HepG2 (cell line): ENCODE results near the gene CTSA. TPM values are rescaled to one million over a fixed set of nuclear protein-coding genes. Genes with fewer than 3 reads are reported as not detected.

Source experiments
- ARID4A ChIP-seq: sonication (generic); formaldehyde crosslinking; IDR thresholded peaks from 2 replicates; pipeline ENCODE4 v1.5.0; 2020; ENCODE audit warnings: mild to moderate bottlenecking, missing genetic modification reagents, borderline replicate concordance
- BHLHE40 ChIP-seq: IDR thresholded peaks from 2 replicates; pipeline ENCODE4 v1.6.1; 2011; ENCODE audit warnings: low read length, improper control_type of control experiment
- CBX5 ChIP-seq: sonication (generic); formaldehyde crosslinking; IDR thresholded peaks from 2 replicates; pipeline ENCODE4 v1.4.0; 2020; ENCODE audit warnings: missing genetic modification reagents, borderline replicate concordance
- CEBPB ChIP-seq: IDR thresholded peaks from 2 replicates; pipeline ENCODE4 v1.6.1; 2011; ENCODE audit warnings: low read depth, low read length, improper control_type of control experiment, borderline replicate concordance
- FLYWCH1 ChIP-seq: sonication (generic); formaldehyde crosslinking; IDR thresholded peaks from 2 replicates; pipeline ENCODE4 v1.8.1; 2023; ENCODE audit warnings: mild to moderate bottlenecking, missing genetic modification reagents
- FOXO4 ChIP-seq: sonication (generic); formaldehyde crosslinking; conservative IDR thresholded peaks from 2 replicates; pipeline ENCODE4 v1.8.1; 2023; ENCODE audit warnings: missing genetic modification reagents
- GLMP ChIP-seq: sonication (generic); formaldehyde crosslinking; IDR thresholded peaks from 2 replicates; pipeline ENCODE4 v1.9.0; 2021; ENCODE audit warnings: missing genetic modification reagents, mild to moderate bottlenecking, borderline replicate concordance
- NCOA1 ChIP-seq: sonication (generic); formaldehyde crosslinking; IDR thresholded peaks from 2 replicates; pipeline ENCODE4 v1.9.0; 2021; ENCODE audit warnings: missing genetic modification reagents
- NFIB ChIP-seq: sonication (generic); formaldehyde crosslinking; IDR thresholded peaks from 2 replicates; pipeline ENCODE4 v1.9.0; 2021; ENCODE audit warnings: missing genetic modification reagents, mild to moderate bottlenecking, borderline replicate concordance
- PRPF4 ChIP-seq: fragments of 200-400 bp; formaldehyde crosslinking; IDR thresholded peaks from 2 replicates; pipeline ENCODE4 v1.6.1; 2016; ENCODE audit warnings: low read length, low read depth; ENCODE audit not compliant: poor library complexity, severe bottlenecking
- REPIN1 ChIP-seq: sonication (generic); formaldehyde crosslinking; IDR thresholded peaks from 2 replicates; pipeline ENCODE4 v1.8.0; 2022; ENCODE audit warnings: missing genetic modification reagents, low read depth, mild to moderate bottlenecking, borderline replicate concordance
- RFX5 ChIP-seq: IDR thresholded peaks from 2 replicates; pipeline ENCODE4 v1.6.1; 2011; ENCODE audit warnings: low read depth, low read length, improper control_type of control experiment
- SOX13 ChIP-seq, 3 experiments: fragments of 450-650 bp in 1 of 3; sonication (generic) in 1 of 3; formaldehyde crosslinking in 1 of 3; IDR thresholded peaks in 2 of 3; conservative IDR thresholded peaks in 1 of 3; 2 replicates each; pipeline versions ENCODE4 v1.5.0 to v1.6.1; 2016 to 2020; ENCODE audit warnings: antibody characterized with exemption in 1 of 3, mild to moderate bottlenecking in 1 of 3, missing compliant biosample characterization in 1 of 3, missing genetic modification reagents in 1 of 3, moderate library complexity in 1 of 3
- TFAP4 ChIP-seq: sonication (generic); IDR thresholded peaks from 2 replicates; pipeline ENCODE4 v1.6.1; 2016; ENCODE audit warnings: low read depth, borderline replicate concordance
- ZFP37 ChIP-seq: sonication (generic); formaldehyde crosslinking; IDR thresholded peaks from 2 replicates; pipeline ENCODE4 v1.4.0; 2020; ENCODE audit warnings: missing genetic modification reagents, borderline replicate concordance
- ZMYM3 ChIP-seq: sonication (generic); formaldehyde crosslinking; IDR thresholded peaks from 2 replicates; pipeline ENCODE4 v1.5.1; 2020; ENCODE audit warnings: mild to moderate bottlenecking, missing genetic modification reagents
- ZNF224 ChIP-seq: sonication (generic); formaldehyde crosslinking; IDR thresholded peaks from 2 replicates; pipeline ENCODE4 v1.5.0; 2020; ENCODE audit warnings: mild to moderate bottlenecking, missing genetic modification reagents
- ZNF615 ChIP-seq: sonication (generic); formaldehyde crosslinking; IDR thresholded peaks from 2 replicates; pipeline ENCODE4 v1.5.0; 2020; ENCODE audit warnings: mild to moderate bottlenecking, missing genetic modification reagents, borderline replicate concordance
- ZNF766 ChIP-seq: sonication (generic); formaldehyde crosslinking; IDR thresholded peaks from 2 replicates; pipeline ENCODE4 v1.5.0; 2020; ENCODE audit warnings: missing genetic modification reagents, borderline replicate concordance
- ZNF780A ChIP-seq: sonication (generic); formaldehyde crosslinking; IDR thresholded peaks from 2 replicates; pipeline ENCODE4 v1.8.0; 2022; ENCODE audit warnings: mild to moderate bottlenecking, missing genetic modification reagents, moderate library complexity
- ZNF788 ChIP-seq: sonication (generic); formaldehyde crosslinking; IDR thresholded peaks from 2 replicates; pipeline ENCODE4 v1.5.0; 2020; ENCODE audit warnings: mild to moderate bottlenecking, missing genetic modification reagents, borderline replicate concordance
- polyA plus RNA-seq, 8 experiments: library from polyadenylated mRNA; depleted of rRNA in 3 of 8; stranded (reverse) in 7 of 8; unstranded in 1 of 8; fragments of >200 nt; fragmentation: Illumina TruSeq in 4 of 8; extraction: Trizol in 4 of 8; gene quantifications; 2 replicates each; pipeline versions ENCODE4 v1.2.1 to v1.2.3, GENCODE V29; 2011 to 2016; ENCODE audit warnings: low read depth in 4 of 8, missing spikeins in 1 of 8, mixed read lengths in 1 of 8; ENCODE audit not compliant: insufficient read depth in 1 of 8
- total RNA-seq, 5 experiments: library from RNA; depleted of rRNA; stranded (reverse); fragments of >200 nt; fragmentation: Illumina TruSeq; extraction: Trizol; gene quantifications; 2 replicates each; pipeline ENCODE4 v1.2.3, GENCODE V29; 2016; ENCODE audit warnings: low read depth in 1 of 5

The CTSA gene
- total and polyA plus RNA-seq, 2 of the 13 experiments (the other 11 are each of a cell fraction or from before 2014, with no cell fraction given): 202 to 231 TPM

- TF ChIP-seq TFAP4: no peak
- peak; percentile 43; the same call in 1 of the 2 replicates for TF ChIP-seq CEBPB
- 0 out of 2 replicates have a peak, but pooled peaks have one; percentile 28 for TF ChIP-seq ZNF615
- TF ChIP-seq ARID4A (CRISPR knock-in tag): 0 out of 2 replicates have a peak, but pooled peaks have one; percentile 53
- TF ChIP-seq CBX5: no peak
- TF ChIP-seq BHLHE40: 0 out of 2 replicates have a peak, but pooled peaks have one; percentile 18
- 0 out of 2 replicates have a peak, but pooled peaks have one; percentile 60 for TF ChIP-seq NCOA1 (CRISPR knock-in tag)
- TF ChIP-seq GLMP (CRISPR knock-in tag): no peak
- TF ChIP-seq ZNF766 (CRISPR knock-in tag): 0 out of 2 replicates have a peak, but pooled peaks have one; percentile 14
- no peak for TF ChIP-seq PRPF4
- no peak for TF ChIP-seq FLYWCH1 (CRISPR knock-in tag)
- 0 out of 2 replicates have a peak, but pooled peaks have one; percentile 61 for TF ChIP-seq ZMYM3 (CRISPR knock-in tag)
- no peak for TF ChIP-seq REPIN1 (CRISPR knock-in tag)
- no peak for TF ChIP-seq ZFP37 (CRISPR knock-in tag)
- no peak for TF ChIP-seq NFIB
- 0 out of 2 replicates have a peak, but pooled peaks have one; percentile 1 for TF ChIP-seq ZNF780A (CRISPR knock-in tag)
- 0 out of 2 replicates have a peak, but pooled peaks have one; percentile 29 for TF ChIP-seq ZNF224
- no peak for TF ChIP-seq ZNF788
- 0 out of 2 replicates have a peak, but pooled peaks have one; percentile 61 for TF ChIP-seq FOXO4 (CRISPR knock-in tag)
- TF ChIP-seq RFX5: peak; percentile 34; the same call in 1 of the 2 replicates
- no peak for TF ChIP-seq SOX13 (IDR thresholded peaks at IDR 0.05)
- peak in 1 of 2 experiments; percentile 5; a peak in 1 of 4 replicates for TF ChIP-seq SOX13 (CRISPR knock-in tag; conservative IDR thresholded peaks at IDR 0.05 in 1 of 2, IDR thresholded peaks at IDR 0.05 in 1 of 2)
Observed at GRCh38 chr20:45905505-45906079, 14.5 kb downstream of the CTSA start (continued).
